Mammary epithelial cell (primary cell): ENCODE measurements around the gene UNC93B1.

ENCODE experiments used
- EZH2 ChIP-seq: IDR thresholded peaks from 2 replicates; pipeline ENCODE4 v1.6.1; 2012; ENCODE audit warnings: low read length, inconsistent platforms, borderline replicate concordance
- TF ChIP-seq, protein P1 (sequence below), 2 donors: IDR thresholded peaks in 1 of 2; conservative IDR thresholded peaks in 1 of 2; 2 replicates each; pipeline ENCODE4 v1.5.1; 2011 to 2012; ENCODE audit warnings: inconsistent platforms in 2 of 2, low read length in 2 of 2, mild to moderate bottlenecking in 2 of 2, control low read depth in 1 of 2, low read depth in 1 of 2; ENCODE audit not compliant: insufficient read depth in 1 of 2; ENCODE audit errors: extremely low read depth in 1 of 2

GRCh38 chr11:68040957-68041591 lies 37.2 kb upstream of the UNC93B1 start:
- TF ChIP-seq, protein P1, sequence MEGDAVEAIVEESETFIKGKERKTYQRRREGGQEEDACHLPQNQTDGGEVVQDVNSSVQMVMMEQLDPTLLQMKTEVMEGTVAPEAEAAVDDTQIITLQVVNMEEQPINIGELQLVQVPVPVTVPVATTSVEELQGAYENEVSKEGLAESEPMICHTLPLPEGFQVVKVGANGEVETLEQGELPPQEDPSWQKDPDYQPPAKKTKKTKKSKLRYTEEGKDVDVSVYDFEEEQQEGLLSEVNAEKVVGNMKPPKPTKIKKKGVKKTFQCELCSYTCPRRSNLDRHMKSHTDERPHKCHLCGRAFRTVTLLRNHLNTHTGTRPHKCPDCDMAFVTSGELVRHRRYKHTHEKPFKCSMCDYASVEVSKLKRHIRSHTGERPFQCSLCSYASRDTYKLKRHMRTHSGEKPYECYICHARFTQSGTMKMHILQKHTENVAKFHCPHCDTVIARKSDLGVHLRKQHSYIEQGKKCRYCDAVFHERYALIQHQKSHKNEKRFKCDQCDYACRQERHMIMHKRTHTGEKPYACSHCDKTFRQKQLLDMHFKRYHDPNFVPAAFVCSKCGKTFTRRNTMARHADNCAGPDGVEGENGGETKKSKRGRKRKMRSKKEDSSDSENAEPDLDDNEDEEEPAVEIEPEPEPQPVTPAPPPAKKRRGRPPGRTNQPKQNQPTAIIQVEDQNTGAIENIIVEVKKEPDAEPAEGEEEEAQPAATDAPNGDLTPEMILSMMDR (conservative IDR thresholded peaks at IDR 0.05 in 1 of 2, IDR thresholded peaks at IDR 0.05 in 1 of 2; ENCODE audit: extremely low read depth in 1 of 2, insufficient read depth in 1 of 2, low read depth in 1 of 2, low read length in 2 of 2) = no peak
- no peak for TF ChIP-seq EZH2
